ENCODE results near the gene CSTF1.

DNA sequence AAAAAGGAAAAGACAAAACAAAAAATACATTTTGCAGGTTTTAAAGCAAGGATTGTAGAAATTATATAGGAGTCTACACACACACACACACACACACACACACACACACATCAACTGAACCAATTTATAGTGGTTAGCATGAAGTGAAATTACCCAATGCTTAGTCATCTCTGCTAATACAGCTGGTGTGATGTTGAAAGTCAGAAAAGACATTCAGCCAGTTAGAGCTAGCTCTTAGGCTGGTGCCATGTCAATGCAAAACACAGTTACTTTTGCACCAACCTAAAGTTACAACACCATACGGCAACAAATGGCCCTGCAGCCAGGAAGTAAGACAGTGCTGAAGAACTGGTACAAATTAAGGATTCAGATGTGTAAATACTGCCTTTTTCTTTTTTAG lies 18.5 kb upstream of the CSTF1 start:
- TF ChIP-seq GATA2 (IDR thresholded peaks at IDR 0.05; ENCODE audit: low read depth, low read length) (no peak), GATA3 (IDR thresholded peaks at IDR 0.05; ENCODE audit: low read depth, low read length) (no peak)

All from SH-SY5Y (cell line).